Measurements from ENCODE around the gene SPINT1.
"Not testable (repeated sequence)": the region's sequence is repeated elsewhere in the genome, so short reads cannot be mapped to it uniquely, and the experiment has no call there.

The SPINT1 gene

DNA sequence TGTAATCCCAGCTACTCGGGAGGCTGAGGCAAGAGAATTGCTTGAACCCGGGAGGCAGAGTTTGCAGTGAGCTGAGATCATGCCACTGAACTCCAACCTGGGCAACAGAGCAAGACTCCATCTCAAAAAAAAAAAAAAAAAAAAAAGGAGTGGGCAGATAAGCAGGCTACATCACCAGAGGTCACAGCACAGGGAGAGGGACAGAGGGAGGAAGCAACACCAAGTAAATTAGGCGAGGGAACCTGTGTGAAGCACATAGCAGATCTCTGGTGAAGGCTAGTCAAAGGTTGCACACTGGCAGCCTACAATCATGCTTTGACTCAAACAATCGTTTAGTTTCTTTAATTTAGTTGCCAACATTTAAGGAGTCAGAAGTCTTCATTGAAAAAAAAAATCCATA is 17.3 kb downstream of the SPINT1 start:
- not testable (repeated sequence) for DNase-seq

DNA sequence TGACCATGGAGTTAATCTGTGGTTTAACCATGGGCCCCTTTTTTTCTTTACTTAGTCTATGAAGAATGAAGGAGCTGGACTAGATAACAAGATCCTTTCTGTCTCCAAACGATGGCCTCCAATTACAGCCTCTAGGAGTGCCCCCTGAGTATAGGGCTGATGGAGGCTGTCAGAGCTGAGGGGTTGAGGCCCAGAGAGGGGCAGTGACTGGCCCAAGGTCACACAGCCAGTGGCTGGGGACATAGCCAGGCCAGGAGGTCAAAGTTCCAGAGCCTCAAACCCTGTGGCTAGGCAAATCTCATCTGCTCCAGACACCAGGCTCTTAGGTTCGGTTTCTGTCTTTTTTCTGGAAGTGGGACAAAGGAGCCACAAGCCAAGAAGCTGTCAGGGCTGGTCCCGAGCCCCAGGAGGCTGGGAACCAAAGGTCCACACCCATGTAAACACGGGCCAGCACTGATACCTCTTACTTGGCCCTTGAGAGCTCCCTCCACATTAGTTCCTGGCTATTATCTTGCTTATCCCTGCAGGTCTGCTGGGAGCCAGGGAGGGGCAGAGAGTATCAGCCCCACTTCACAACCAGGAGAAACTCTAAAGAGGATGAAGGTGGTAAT is 19.9 kb downstream of the SPINT1 start:
- no peak for DNase-seq

DNA sequence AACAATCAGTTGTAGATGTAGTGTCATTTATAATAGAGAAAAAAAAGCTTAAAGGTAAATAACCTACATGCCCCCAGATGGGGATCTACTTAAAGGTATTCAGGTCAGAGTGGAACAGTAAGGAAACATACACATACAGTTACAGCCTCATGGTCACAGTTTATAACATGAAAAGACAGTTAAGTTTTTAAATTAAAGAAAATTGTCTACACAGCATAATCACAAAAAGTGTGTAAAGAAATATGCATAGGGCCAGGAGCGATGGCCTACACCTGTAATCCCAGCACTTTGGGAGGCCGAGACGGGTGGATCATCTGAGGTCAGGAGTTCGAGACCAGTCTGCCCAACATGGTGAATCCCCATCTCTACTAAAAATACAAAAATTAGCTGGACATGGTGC is 23.4 kb downstream of the SPINT1 start:
- no peak for DNase-seq

DNA sequence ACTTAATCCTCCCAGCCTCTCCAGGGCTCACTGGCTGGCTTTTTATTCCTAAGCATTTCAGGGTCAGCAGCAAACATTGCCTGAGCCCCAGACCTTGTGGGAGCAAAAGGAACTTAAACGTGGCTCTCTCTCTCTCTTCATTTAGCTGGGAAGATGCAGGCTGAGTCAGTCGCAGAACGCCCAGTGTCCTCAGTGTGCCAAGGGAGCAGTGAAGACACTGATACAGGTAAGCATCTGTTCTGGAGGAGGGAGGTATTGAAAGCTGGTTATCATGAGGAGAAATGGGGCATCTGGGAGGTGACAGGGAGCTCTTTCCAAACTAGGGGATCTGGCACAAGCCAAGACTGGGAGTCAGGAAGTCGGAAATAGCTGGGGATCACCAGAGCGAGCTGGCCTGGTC is 25.8 kb downstream of the SPINT1 start:
- DNase-seq: no peak

DNA sequence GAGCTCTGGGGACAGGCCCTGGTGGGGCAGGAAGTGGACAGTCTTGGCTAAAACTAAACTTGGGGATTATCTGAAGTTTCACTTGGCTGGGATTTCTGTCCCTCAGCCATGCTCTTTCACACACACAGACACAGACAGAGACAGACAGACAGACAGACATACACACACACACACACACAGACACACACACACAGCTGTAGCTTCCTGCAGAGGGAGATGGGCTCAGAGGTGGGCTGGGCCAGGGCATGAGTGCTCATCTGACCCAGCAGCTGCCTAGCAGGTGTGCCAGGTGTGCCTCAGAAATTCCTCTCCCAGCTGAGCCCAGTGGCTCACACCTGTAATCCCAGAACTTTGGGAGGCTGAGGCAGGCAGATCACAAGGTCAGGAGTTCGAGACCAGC is 26.9 kb downstream of the SPINT1 start:
- DNase-seq: no peak

DNA sequence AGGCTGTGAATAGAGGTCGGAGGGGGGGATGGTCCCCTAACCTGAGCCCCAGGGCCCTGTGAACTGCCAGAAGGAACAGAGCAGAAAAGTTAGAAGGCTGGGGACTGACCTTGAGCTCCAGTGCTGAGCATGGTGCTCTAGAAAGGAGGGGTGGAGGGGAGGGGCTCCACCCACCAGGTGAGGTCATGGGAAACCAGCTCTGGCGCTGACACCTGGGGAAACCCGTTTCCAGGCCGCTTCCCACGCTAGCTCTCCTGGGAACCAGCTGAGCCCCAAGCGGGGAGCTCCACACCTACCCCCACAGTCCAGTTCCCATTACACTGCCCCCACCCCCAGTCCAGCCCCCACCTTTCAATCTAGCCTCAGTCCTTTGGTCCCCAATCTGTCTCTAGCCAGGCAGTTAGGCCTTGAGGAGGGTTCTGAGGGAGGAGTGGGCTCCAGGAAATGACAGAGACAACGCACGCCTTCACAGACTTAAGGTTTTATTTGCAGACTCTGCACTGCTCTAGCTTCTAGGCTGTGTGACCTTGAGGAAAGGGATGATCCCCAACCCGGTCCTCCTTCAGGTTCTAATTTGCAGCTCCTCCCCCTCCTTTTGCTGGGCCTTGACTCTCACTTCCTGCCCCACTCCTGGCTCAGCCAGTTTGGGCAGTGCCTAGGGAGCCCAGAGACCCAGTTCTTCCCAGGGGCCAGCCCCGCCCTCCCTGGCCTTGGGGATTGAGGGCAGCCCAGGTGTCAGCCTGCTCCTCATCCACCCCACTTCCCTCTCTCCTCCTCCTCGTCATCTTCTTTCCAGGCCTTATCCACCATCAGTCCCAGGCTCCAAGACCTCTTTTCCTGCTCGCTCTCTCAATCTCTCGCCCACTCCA is 28.1 kb downstream of the SPINT1 start:
- DNase-seq: peak; percentile 30 to 39

DNA sequence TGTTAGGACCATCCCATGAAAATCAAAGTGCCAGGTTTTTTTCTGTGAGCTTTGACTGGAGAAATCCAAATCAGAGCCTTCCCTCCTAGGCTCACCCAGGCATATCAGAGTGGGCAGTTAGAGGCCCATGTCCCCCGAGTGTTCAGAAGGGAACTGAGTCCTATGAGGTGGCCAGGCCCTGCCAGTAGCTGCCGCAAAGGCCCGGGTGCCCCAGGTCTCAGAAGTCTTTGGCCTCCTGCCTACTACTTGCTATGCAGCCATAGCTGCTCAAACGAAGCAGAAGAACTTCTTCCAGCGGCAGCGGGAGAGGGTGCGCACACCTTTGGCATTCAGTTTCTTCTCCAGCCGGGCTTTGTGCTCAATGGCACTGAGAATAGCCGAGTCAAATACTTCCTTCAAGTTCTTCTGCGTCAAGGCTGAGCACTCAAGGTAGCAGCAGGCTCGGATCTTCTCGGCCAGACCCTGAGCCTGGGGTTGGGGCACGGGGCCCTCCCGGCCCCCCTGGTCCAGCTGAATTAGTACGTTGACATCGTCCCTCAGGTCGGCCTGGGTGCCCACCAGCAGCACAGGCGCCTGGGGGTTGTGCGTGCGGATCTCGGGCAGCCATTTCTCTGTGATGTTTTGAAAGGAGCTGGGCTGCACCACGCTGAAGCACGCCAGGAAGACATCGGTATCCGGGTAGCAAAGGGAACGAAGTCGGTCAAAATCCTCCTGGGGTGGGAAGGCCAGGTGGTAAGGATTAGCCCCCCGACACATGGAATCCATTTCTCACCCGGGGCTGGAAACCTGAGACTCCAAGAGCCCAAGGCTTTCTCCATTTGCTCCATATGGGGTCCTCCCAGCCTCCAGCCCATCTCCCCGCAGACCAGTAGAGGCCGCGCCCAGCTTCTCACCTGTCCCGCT is 29.2 kb downstream of the SPINT1 start:
- no peak for DNase-seq

DNA sequence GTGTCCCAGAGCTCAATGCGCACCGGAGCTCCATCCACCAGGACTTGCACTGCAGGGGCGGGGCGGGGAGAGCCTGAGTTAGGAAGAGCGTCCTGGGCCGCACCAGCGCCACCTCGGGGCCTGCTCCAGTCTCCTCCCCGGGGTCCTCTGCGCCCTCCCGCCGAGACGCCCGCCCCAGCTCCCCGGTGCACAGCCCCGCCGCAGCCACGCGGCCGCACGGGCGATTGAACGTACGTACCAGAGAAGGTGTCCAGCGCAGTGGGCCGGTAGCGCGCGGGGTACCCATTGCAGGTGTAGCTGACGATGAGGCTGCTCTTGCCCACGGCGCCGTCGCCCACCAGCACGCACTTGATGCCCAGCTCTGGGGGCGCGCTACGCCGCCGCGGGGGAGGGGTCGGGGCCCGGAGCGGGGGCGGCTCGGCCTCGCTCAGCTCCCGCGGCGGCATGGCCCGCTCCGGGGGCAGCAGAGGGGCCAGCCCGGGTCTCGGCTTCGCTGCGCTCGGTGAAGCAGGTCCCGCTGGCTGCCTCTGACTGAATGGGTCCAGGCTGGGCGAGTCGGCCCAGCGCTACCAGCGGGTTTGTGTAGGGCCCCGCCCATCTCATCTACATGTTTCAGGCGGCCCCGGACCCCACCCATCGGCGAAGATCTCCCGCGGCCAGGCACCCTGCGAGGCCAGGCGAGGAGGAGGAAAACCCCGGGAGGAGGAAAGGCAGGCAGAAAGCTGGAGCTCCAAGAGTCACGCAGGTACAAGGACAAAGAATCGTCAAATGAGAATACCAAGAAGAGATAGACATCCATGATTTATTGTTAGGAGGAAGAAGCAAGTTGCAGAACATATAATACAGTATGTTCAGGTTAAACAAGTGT is 30.1 kb downstream of the SPINT1 start, which contains the start of gene RHOV:
Gene RHOV, minus strand, starts transcription at position 541 of the 868 bp plus-strand sequence. Its CDS starts 95 bp downstream, at position 446.
- peak; percentile 64 to 72 for DNase-seq

DNA sequence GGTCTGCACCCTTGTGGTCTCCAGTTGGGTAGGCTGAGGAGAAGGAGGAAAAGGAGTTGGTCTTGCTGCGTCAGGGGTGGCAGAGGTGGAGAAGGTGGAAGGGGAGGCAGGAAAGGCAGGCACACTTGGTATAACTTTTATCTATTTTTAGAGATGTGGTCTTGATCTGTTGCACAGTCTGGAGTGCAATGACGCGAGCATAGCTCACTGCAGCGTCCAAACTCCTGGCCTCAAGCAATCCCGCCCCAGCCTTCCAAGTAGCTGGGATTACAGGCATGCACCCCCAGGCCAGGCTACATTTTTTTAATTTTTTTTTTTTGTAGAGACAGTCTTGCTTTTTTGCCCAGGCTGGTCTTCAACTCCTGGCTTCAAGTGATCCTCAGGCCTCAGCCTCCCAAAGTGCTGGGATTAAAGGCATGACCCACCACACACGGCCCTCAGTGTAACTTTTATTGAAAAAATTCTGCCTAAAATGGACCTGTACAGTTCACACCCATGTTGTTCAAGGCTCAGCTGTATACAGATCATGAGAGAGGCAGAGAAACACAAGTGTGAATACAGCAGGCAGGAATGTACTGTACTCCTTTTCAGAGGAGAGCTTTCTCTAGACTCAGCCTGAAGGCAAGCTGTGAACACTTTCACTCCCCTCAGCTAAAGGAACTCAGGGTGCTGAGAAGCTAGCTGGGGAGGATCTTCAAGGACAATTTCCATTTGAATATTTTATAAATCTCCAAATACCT is 32.3 kb downstream of the SPINT1 start:
- no peak for DNase-seq

DNA sequence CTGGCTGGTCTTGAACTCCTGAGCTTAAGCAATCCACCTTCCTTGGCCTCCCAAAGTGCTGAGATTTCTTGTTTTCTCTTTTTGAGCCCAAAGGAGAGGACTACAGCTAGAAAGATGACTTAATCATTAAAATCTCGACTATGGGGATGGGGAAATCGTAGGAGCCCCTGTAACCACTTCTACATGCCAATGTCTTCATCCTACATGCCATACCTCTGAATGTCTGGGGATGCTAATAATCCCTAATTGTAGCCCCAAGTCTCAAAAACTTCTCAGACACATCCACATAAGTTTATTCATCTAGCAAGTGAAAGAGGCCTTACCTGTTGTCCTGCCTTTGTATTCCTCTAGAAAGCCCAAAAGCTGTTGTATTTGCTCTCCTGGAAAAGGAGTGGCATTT is 33.8 kb downstream of the SPINT1 start:
- DNase-seq: no peak

DNA sequence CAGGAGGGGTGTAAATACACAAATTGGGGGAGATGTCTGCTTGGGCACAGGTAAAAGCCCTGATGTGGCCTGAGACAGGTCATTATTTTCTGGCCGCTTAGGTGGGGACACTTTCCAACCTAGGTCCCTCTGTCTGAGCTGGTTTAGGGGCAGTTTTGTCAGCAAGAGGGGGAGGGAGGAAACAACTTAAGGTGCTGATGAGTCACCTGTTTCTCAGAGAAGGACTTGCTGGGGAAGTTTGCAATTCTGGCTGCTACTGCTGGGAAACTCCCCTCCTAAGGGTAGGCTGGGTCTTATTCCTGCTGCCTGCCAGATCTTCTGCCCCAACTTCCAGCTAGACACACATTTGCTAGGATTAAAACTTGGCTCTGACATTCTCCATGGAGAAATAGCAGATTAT is 34.9 kb downstream of the SPINT1 start:
- DNase-seq: peak in 1 of 2 experiments; percentile 35

DNA sequence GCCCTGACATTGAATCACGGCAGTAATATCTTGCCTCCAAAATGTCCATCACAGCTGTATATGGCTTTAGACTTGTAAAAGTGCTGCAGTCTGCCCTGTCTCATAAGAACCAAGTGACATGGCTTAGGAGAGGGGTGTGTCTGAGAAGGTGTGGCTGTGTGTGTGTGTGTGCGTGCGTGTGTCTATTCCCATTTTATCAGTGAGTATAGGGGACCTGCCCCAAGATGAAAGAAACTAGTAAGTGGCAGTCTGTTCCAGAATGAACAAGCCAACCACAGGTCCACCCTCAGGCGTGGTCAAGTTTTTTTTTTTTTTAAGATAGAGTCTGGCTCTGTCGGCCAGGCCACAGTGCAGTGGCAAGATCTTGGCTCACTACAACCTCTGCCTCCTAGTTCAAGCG is 35.8 kb downstream of the SPINT1 start:
- no peak for DNase-seq

DNA sequence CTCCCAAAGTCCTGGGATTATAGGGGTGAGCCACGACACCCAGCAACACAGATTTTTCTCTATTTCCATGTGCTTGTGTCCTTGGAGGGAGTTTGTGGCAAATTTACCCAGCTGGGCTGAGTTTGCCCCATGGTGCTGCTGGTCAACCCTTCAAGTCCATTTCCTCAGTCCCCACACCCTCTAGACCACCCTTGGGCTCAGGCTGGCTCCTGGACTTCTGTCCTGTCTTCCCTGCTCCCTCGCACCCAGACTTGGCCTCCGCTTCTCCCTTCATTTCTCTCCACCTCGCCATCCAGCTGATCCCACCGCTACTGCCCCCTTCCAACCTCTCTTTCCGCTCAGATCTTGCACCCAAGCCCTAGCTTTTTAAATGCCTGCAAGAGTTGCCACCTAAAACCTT is 37.5 kb downstream of the SPINT1 start:
- DNase-seq: no peak

DNA sequence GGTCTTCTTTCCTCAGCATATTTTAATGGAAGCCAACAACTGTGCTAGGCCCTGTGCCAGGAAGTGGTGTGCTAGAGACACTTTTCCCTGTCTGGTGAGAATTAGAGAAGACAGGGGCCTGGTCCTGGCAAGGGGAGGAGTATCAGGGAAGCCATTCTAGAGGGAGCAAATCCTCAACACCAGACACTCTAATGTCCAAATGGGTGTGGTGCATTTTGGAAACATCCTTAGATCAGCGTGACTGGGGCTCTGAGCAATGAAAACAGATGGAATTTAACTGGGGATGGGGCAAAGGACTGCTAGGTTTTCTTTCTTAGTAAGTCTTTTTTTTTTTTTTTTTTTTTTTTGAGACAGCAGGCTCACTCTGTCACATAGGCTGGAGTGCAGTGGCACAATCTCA is 42.7 kb downstream of the SPINT1 start:
- no peak for DNase-seq

DNA sequence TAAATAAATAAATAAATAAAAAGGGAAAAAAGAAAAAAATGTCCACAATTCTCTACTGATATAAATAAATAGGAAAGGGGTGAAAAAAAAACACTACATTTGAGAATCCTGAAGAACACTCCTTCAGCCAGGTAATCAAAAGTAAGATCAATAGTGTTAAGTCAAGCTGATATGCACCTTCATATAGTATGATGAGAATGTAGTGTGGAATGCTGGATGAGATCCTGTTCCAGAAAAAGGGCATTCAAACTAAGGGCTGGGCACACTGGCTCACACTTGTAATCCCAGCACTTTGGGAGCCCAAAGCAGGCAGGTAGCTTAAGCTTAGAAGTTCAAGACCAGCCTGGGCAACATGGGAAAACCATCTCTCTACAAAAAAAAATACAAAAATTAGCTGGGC is 45.3 kb downstream of the SPINT1 start:
- no peak for DNase-seq

DNA sequence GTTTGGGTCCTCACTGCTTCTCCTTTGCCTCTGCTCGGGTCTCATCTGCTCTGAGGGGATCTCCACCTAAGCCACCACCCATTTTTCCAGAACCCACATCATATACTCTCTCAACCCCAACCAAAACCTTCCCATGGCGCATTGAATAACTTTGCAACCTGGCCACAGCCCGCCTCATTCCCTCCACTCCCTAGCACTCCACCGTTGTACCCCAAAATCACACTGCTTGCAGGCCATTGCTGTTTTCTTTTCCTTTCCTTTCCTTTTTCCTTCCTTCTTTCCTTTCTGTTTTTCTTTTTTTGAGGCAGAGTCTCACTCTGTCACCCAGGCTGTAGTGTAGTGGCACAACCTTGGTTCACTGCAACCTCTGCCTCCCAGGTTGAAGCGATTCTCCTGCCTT is 47.3 kb downstream of the SPINT1 start:
- DNase-seq: no peak

DNA sequence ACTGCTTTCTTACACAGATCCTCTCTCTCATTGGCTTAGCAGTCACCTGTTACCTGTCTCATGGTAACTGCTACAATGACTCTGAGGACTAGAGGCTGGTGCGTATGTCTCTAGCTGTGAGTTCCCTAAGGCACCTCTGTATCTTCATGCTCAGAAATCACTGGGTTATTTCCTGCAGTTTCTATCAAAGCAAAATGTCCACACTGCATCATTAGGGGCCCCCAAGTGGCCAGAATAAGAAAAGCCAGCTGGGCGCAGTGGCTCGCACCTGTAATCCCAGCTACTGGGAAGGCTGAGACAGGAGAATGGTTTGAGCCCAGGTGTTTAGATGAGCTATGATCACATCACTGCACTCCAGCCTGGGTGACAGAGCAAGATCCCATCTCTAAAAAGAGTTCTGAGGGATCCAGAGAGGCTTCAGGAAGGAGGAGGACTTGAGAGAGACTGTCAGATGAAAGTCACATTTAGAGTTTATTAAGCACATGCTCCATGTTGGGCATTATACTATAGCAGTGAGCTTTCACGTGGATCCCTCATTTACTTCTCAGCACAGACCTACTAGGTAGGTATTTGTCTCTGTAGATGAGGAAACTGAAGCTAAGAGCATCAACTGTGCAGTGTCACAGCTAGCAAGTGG is 48.1 kb downstream of the SPINT1 start:
- DNase-seq: peak in 1 of 2 experiments; percentile 27

DNA sequence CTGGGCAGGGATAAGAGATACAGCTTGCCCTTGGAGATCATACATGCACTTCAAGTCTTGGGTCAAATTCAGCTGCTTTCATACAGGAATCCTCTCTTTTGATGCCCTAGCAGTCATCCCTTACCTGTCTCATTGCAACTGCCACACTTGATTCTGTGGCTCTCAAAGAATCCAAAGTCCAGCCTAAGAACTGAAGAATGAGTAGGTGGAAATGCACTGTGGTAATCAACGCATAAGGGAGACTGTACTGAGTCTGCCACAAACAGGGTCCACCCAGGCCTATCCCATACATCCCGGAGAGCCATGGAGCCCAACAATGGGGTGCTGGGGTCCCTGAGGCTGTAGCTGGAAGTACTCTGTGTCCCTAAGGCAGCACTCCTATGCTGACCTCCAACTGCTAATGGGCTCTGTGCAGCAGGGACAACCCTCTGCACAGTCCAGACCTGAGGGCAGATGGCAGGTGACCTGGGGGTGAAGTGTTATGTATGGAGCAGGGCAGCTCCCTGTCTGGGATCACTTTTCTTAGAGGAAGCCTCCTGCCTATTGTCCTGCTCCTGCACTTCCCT is 48.7 kb downstream of the SPINT1 start:
- no peak for DNase-seq

DNA sequence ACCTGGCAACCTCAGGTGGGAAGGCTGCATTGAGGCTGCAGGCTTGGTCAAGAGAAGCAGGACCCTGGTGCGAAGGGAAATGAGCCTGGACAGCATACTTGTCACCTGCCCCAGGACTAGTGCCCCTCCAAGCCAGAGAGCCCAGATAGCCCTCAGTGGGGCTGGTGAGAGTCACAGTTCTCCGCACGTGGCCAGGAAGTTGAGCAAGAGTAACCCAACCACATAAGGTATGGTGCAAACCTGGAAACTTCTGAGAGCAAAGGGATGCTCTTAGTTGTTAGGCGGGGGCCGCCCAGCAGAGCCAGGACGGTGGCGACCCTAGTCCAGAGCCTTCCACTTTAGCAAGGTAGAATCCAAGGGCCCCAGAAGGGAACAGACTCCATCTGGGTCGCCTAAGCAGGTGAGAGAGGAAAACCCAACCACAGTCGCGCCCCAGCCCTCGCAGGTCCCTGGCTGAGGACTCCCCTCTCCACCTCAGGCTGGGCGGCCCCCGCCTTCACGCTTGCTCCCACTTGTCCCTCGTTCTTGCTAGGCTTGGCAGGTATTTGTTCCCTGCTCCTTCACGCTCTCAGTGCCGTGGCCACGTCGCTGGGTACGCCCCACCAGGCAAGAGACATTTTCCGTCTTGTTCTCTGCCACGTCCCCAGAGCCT is 49.3 kb downstream of the SPINT1 start:
- no peak for DNase-seq
